NCI-H187 (cell line): ENCODE measurements around the gene TAPBP.
"Not testable (repeated sequence)": the region's sequence is repeated elsewhere in the genome, so short reads cannot be mapped to it uniquely, and the experiment has no call there.

Experiments used
- DNase-seq, 2 experiments: peaks; one replicate each; lab custom pipeline; 2025; lab: John Stamatoyannopoulos, UW

TAPBP gene

GRCh38 chr6:33296797-33297405 lies 17.0 kb downstream of the TAPBP start:
- no peak for DNase-seq

- no peak for DNase-seq
These were observed 18.1 kb downstream of the TAPBP start for GRCh38 chr6:33295621-33296369.

- no peak for DNase-seq
These were observed 19.6 kb downstream of the TAPBP start for GRCh38 chr6:33294086-33294823.

- no peak for DNase-seq
These were observed 20.7 kb downstream of the TAPBP start for GRCh38 chr6:33292996-33293682.

- no peak for DNase-seq
These were observed 23.4 kb downstream of the TAPBP start for GRCh38 chr6:33290459-33290858.

GRCh38 chr6:33289784-33290315 lies 24.0 kb downstream of the TAPBP start:
- DNase-seq, result no peak

GRCh38 chr6:33288921-33289783 lies 24.7 kb downstream of the TAPBP start, which contains the start of the genes PFDN6 and WDR46:
PFDN6 (plus strand) TSS chr6:33289601; CDS start chr6:33289857, 256 bp downstream.
WDR46 (minus strand) TSS chr6:33289239; CDS start chr6:33289170, 69 bp downstream.
- peak; percentile 62 to 92 for DNase-seq

- DNase-seq, result no peak
These were observed 25.5 kb downstream of the TAPBP start for GRCh38 chr6:33288141-33288920.

- DNase-seq, result no peak
These were observed 26.6 kb downstream of the TAPBP start for GRCh38 chr6:33286946-33287914.

GRCh38 chr6:33285214-33285613 lies 28.7 kb downstream of the TAPBP start:
- not testable (repeated sequence) for DNase-seq

- no peak for DNase-seq
These were observed 33.3 kb downstream of the TAPBP start for GRCh38 chr6:33280539-33280938.

GRCh38 chr6:33279971-33280511 lies 33.8 kb downstream of the TAPBP start:
- DNase-seq, result no peak

- DNase-seq, result no peak
These were observed 34.6 kb downstream of the TAPBP start for GRCh38 chr6:33279257-33279695.

GRCh38 chr6:33278810-33279209 lies 35.1 kb downstream of the TAPBP start:
- no peak for DNase-seq

- no peak for DNase-seq
These were observed 35.5 kb downstream of the TAPBP start for GRCh38 chr6:33278392-33278741.

- DNase-seq, result no peak
These were observed 36.1 kb downstream of the TAPBP start for GRCh38 chr6:33277663-33278391.

- DNase-seq, result peak; percentile 33 to 65
These were observed 36.8 kb downstream of the TAPBP start, which contains the start of gene B3GALT4 for GRCh38 chr6:33276864-33277662. B3GALT4 (plus strand) TSS chr6:33277123; CDS start chr6:33277420, 297 bp downstream.
